Stimulated activated CD4-positive, alpha-beta T cell treated with anti-CD3 and anti-CD28 coated beads, Interleukin-4, amount 100 ng/mL, for 4 hours (primary cell): Measurements from ENCODE around the gene TTC27.
"Not testable (repeated sequence)": the region's sequence is repeated elsewhere in the genome, so short reads cannot be mapped to it uniquely, and the experiment has no call there.

Experiments
- DNase-seq, 2 experiments: peaks; one replicate each; pipeline ENCODE4 v3.0.0-alpha.2; 2020

Gene TTC27

DNA sequence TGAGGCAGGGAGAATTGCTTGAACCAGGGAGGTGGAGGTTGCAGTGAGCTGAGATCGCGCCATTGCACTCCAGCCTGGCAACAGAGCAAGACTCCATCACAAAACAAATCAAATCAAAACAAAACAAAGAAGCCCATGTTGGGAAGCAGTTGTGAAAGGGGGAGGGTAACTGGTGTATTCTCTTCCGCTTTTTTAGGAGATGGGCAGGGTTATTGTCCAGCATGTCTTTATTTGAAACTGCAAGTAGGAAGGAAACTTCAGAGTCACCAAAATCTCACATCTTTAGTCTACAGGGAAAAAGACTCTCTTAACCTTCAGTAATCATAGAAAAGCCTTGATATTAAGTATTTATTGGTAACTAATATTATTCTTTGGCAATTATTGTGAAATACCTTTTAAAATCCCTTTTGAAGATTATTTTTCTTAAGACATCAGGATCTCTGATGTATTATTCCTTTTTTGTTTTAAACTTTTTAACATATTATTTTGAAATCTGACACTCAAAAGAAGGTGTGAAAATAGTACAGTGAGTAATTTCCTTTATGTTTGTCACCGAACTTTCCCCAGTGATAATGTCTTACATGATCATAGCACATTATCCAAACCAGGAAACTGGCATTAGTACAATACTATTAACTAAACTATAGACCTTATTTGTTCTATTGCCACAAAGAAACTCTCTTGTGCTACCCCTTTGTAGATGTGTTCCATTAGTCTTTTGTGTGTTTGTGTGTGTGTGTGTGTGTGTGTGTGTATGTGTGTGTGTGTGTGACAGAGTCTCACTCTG is 234.6 kb downstream of the TTC27 start:
- DNase-seq: no peak

DNA sequence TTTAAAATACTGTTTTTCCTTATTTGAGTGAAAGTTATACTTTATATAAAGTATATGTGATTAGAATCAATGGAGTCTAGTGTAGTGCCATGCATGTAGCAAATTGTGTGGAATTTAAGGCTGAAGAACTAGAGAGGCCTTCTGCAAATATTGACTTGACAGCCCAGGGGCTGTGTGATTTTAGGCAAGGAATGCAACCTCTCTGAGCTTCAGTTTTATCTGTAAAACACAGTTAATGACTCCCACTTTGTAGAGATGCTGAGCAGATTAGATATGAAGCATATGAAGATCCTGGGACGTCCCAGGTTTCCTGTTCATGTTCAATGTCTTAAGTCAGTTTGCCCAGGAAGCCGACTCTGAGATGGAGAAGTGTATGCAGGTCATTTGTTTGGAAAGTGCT is 235.5 kb downstream of the TTC27 start:
- no peak for DNase-seq

GRCh38 chr2:32863803-32864202 is 236.0 kb downstream of the TTC27 start:
- DNase-seq: no peak

- DNase-seq: no peak
Observed at GRCh38 chr2:32864334-32865111, 236.7 kb downstream of the TTC27 start.

DNA sequence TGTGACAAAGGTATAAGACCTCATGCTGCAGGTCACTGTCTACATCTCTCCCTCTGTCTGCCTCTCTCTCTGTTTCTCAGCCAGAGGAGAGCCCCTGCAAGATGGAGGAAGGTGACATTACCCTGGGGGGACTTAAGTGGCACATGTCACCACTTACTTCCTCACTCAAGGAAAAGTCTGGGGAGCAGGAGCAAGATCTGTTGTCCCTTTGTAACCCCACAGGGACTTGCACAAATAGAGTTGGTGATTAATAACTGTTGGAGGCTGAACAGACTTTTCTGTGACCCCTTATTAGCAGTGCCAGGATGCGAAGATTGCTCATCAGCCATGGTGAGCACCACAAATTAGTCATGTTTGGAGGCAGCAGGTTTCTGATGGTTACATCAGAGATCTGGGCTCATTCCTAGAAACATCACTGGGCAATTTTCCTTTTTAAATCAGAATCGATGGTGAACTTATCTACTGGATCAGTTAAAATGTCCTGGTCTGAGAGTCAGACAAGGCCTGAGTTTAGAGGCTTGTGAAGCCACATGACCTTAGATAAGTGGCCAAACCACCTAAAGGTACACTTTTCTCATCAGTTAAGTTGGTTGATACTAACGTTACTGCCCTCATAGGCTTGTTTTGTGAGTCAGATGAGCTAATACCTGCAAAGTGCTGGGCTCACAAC is 237.7 kb downstream of the TTC27 start:
- no peak for DNase-seq

- DNase-seq: not testable (repeated sequence)
Observed at GRCh38 chr2:32866462-32866861, 238.6 kb downstream of the TTC27 start.
